OCI-LY3 (cell line): ENCODE data around the gene GBP5.
A peak's percentile ranks its signal among the peaks of the same experiment; 100 is the strongest.

Source experiments
- H2AFZ ChIP-seq: fragments of 200-600, 300-600 bp; shearing (Covaris generic); 2 replicates; pipeline ENCODE4 v1.6.0; 2014; ENCODE audit warnings: antibody characterized with exemption, low read depth, low read length
- H3K27ac ChIP-seq: fragments of 200-600, 300-600 bp; sonication (generic); 2 replicates; pipeline ENCODE4 v1.5.1; 2014; ENCODE audit warnings: mild to moderate bottlenecking, low read length, moderate library complexity, mixed read lengths
- H3K27me3 ChIP-seq: fragments of 200-600, 300-600 bp; sonication (generic); 2 replicates; pipeline ENCODE4 v1.6.1; 2014; ENCODE audit warnings: low read depth, low read length, mixed read lengths
- H3K36me3 ChIP-seq: fragments of 200-600, 300-600 bp; sonication (generic); replicated peaks from 2 replicates; pipeline ENCODE3; 2014; ENCODE audit warnings: low read depth, low read length, mixed read lengths
- H3K4me1 ChIP-seq: fragments of 300-600, 200-600 bp; sonication (generic); 2 replicates; pipeline ENCODE4 v1.6.1; 2014; ENCODE audit warnings: low read length, mixed read lengths
- H3K4me2 ChIP-seq: fragments of 200-600, 300-600 bp; sonication (generic); 2 replicates; pipeline ENCODE4 v1.6.1; 2014; ENCODE audit warnings: low read length, mixed read lengths
- H3K4me3 ChIP-seq: fragments of 300-600, 200-600 bp; sonication (generic); 2 replicates; pipeline ENCODE4 v1.5.1; 2014; ENCODE audit warnings: antibody characterized with exemption, mild to moderate bottlenecking, low read length, moderate library complexity
- H3K79me2 ChIP-seq: fragments of 300-600, 200-600 bp; shearing (Covaris generic); 2 replicates; pipeline ENCODE4 v1.6.1; 2014; ENCODE audit warnings: mild to moderate bottlenecking, low read length, mixed read lengths
- H3K9ac ChIP-seq: fragments of 300-600, 200-600 bp; shearing (Covaris generic); 2 replicates; pipeline ENCODE4 v1.6.0; 2014; ENCODE audit warnings: mild to moderate bottlenecking, low read length, moderate library complexity
- H3K9me3 ChIP-seq: fragments of 200-600, 300-600 bp; shearing (Covaris generic); 2 replicates; pipeline ENCODE4 v1.6.1; 2014; ENCODE audit warnings: low read length, mixed read lengths; ENCODE audit not compliant: insufficient read depth
- H4K20me1 ChIP-seq: fragments of 200-600, 300-600 bp; sonication (generic); 2 replicates; pipeline ENCODE4 v1.6.1; 2016; ENCODE audit warnings: low read length, mixed read lengths; ENCODE audit not compliant: insufficient read depth
- CTCF ChIP-seq: fragments of 200-600, 300-600 bp; sonication (generic); IDR thresholded peaks from 2 replicates; pipeline ENCODE4 v1.5.1; 2014; ENCODE audit warnings: antibody characterized with exemption, low read length, low read depth
- EZH2phosphoT487 ChIP-seq: fragments of 200-600 bp; shearing (Covaris generic); IDR thresholded peaks from 2 replicates; pipeline ENCODE4 v1.6.1; 2018; ENCODE audit warnings: antibody characterized with exemption, mixed run types, low read depth

GBP5 gene

GRCh38 chr1:89280766-89281165 is 8.1 kb upstream of the GBP5 start:
- Histone ChIP-seq H2AFZ (no peak overlapping the region), H3K9me3 (no peaks in the 10 kb centered on the region), H3K27me3 (no peaks in the 10 kb centered on the region), H3K4me2 (no peak overlapping the region), H3K79me2 (no peaks in the 10 kb centered on the region), H4K20me1 (no peaks in the 10 kb centered on the region), H3K4me1 (peaks cover 8% of the 10 kb centered on the region), H3K36me3 (no peaks in the 10 kb centered on the region), H3K9ac (no peak overlapping the region), H3K27ac (no peak overlapping the region), H3K4me3 (no peak overlapping the region)
- no peak for TF ChIP-seq EZH2phosphoT487
- no peak for TF ChIP-seq CTCF

GRCh38 chr1:89279011-89279466 is 6.4 kb upstream of the GBP5 start:
- Histone ChIP-seq H2AFZ (no peak overlapping the region), H3K9ac (no peak overlapping the region), H3K9me3 (no peaks in the 10 kb centered on the region), H3K4me3 (no peak overlapping the region), H3K36me3 (no peaks in the 10 kb centered on the region), H3K27ac (no peak overlapping the region), H3K4me1 (peaks cover 13% of the 10 kb centered on the region), H4K20me1 (no peaks in the 10 kb centered on the region), H3K4me2 (no peak overlapping the region), H3K27me3 (no peaks in the 10 kb centered on the region), H3K79me2 (no peaks in the 10 kb centered on the region)
- no peak for TF ChIP-seq CTCF
- no peak for TF ChIP-seq EZH2phosphoT487

GRCh38 chr1:89277725-89278124 is 5.1 kb upstream of the GBP5 start:
- no peak overlapping the region for H3K27ac ChIP-seq
- 0 out of 2 replicates have a peak overlapping the region, but pooled peaks have one; percentile 70 for H2AFZ ChIP-seq
- H3K4me3 ChIP-seq = no peak overlapping the region
- H3K9ac ChIP-seq = no peak overlapping the region
- H3K79me2 ChIP-seq = no peaks in the 10 kb centered on the region
- no peaks in the 10 kb centered on the region for H4K20me1 ChIP-seq
- H3K4me2 ChIP-seq = peak overlapping the region; percentile 26; the same call in 1 of the 2 replicates
- no peaks in the 10 kb centered on the region for H3K27me3 ChIP-seq
- peaks cover 13% of the 10 kb centered on the region for H3K4me1 ChIP-seq
- H3K36me3 ChIP-seq = no peaks in the 10 kb centered on the region
- TF ChIP-seq EZH2phosphoT487 (no peak), CTCF (no peak)
- H3K9me3 ChIP-seq = no peaks in the 10 kb centered on the region

GRCh38 chr1:89276690-89277089 is 4.0 kb upstream of the GBP5 start:
- no peak for TF ChIP-seq EZH2phosphoT487
- no peak for TF ChIP-seq CTCF
- Histone ChIP-seq H3K27me3 (no peaks in the 10 kb centered on the region), H3K36me3 (no peaks in the 10 kb centered on the region), H3K4me2 (no peak overlapping the region), H3K4me1 (peaks cover 13% of the 10 kb centered on the region), H4K20me1 (no peaks in the 10 kb centered on the region), H3K27ac (no peak overlapping the region), H3K9ac (no peak overlapping the region), H3K9me3 (no peaks in the 10 kb centered on the region), H2AFZ (no peak overlapping the region), H3K4me3 (no peak overlapping the region), H3K79me2 (no peaks in the 10 kb centered on the region)
